ENCODE data around the gene TMEM8B.
A peak's percentile ranks its signal among the peaks of the same experiment; 100 is the strongest.

TMEM8B gene

GRCh38 chr9:35907711-35908503, 78.9 kb downstream of the TMEM8B start:
- Histone ChIP-seq H3K9me3 (ENCODE audit: control insufficient read depth, low read length) (no peaks in the 10 kb centered on the region), H3K4me3 (ENCODE audit: low read depth, low read length) (no peak overlapping the region), H3K27ac (peak overlapping the region; percentile 76), H3K36me3 (ENCODE audit: control insufficient read depth, insufficient read depth, low read length) (no peaks in the 10 kb centered on the region), H3K79me2 (no peaks in the 10 kb centered on the region), H3K4me2 (ENCODE audit: low read length) (no peak overlapping the region), H3K27me3 (ENCODE audit: control insufficient read depth, insufficient read depth, low read length) (no peaks in the 10 kb centered on the region), H3K9ac (no peak overlapping the region), H2AFZ (no peak overlapping the region), H3K4me1 (peaks cover 7% of the 10 kb centered on the region)
- no peak for TF ChIP-seq CTCF (IDR thresholded peaks at IDR 0.05)

GRCh38 chr9:35908504-35909125, 79.6 kb downstream of the TMEM8B start:
- Histone ChIP-seq H3K9me3 (ENCODE audit: control insufficient read depth, low read length) (no peaks in the 10 kb centered on the region), H3K4me2 (ENCODE audit: low read length) (no peak overlapping the region), H3K36me3 (ENCODE audit: control insufficient read depth, insufficient read depth, low read length) (no peaks in the 10 kb centered on the region), H2AFZ (no peak overlapping the region), H3K4me3 (ENCODE audit: low read depth, low read length) (no peak overlapping the region), H3K27ac (peak overlapping the region; percentile 76), H3K9ac (no peak overlapping the region), H3K79me2 (no peaks in the 10 kb centered on the region), H3K27me3 (ENCODE audit: control insufficient read depth, insufficient read depth, low read length) (no peaks in the 10 kb centered on the region), H3K4me1 (peaks cover 7% of the 10 kb centered on the region)
- TF ChIP-seq CTCF (IDR thresholded peaks at IDR 0.05) = no peak

GRCh38 chr9:35909274-35909673, 80.2 kb downstream of the TMEM8B start, which contains the start of gene SPAAR:
TSS of gene SPAAR (plus strand) at chr9:35909490. CDS start at chr9:35910464, 974 bp downstream.
- H3K4me1 ChIP-seq = peaks cover 9% of the 10 kb centered on the region

GRCh38 chr9:35909687-35910612, 80.9 kb downstream of the TMEM8B start:
- Histone ChIP-seq H3K27me3 (ENCODE audit: control insufficient read depth, insufficient read depth, low read length) (no peaks in the 10 kb centered on the region), H3K4me3 (ENCODE audit: low read depth, low read length) (no peak overlapping the region), H3K9ac (no peak overlapping the region), H3K4me2 (ENCODE audit: low read length) (peak overlapping the region; percentile 14), H3K27ac (peak overlapping the region; percentile 76), H3K4me1 (peaks cover 13% of the 10 kb centered on the region), H3K79me2 (no peaks in the 10 kb centered on the region), H3K9me3 (ENCODE audit: control insufficient read depth, low read length) (no peaks in the 10 kb centered on the region), H2AFZ (no peak overlapping the region), H3K36me3 (ENCODE audit: control insufficient read depth, insufficient read depth, low read length) (no peaks in the 10 kb centered on the region)
- TF ChIP-seq CTCF (IDR thresholded peaks at IDR 0.05) = no peak

More at GRCh38 chr9:35909274-35909673, 80.2 kb downstream of the TMEM8B start, which contains the start of gene SPAAR:
- peak within 1 kb of the TSS; percentile 76 for H3K27ac ChIP-seq
- no peaks in the 10 kb centered on the region for H3K27me3 ChIP-seq (ENCODE audit: control insufficient read depth, insufficient read depth, low read length)
- no peaks in the 10 kb centered on the region for H3K36me3 ChIP-seq (ENCODE audit: control insufficient read depth, insufficient read depth, low read length)
- no peaks in the 10 kb centered on the region for H3K9me3 ChIP-seq (ENCODE audit: control insufficient read depth, low read length)
- H2AFZ ChIP-seq = no peak within 1 kb of the TSS
- no peak for TF ChIP-seq CTCF (IDR thresholded peaks at IDR 0.05)
- no peaks in the 10 kb centered on the region for H3K79me2 ChIP-seq
- H3K4me2 ChIP-seq (ENCODE audit: low read length) = peak within 1 kb of the TSS; percentile 14
- no peak within 1 kb of the TSS for H3K4me3 ChIP-seq (ENCODE audit: low read depth, low read length)
- no peak within 1 kb of the TSS for H3K9ac ChIP-seq

Measured in parathyroid adenoma (tissue), 2 donors.